GM19468 (cell line): ENCODE results near the gene KDM4F.
"Not testable (repeated sequence)": the region's sequence is repeated elsewhere in the genome, so short reads cannot be mapped to it uniquely, and the experiment has no call there.

Experiments used
- ATAC-seq: cut with Tn5 transposase; IDR thresholded peaks from one replicate; pipeline ENCODE4 v1.9.1; 2021; ENCODE audit warnings: mild to moderate bottlenecking, moderate library complexity, moderate number of reproducible peaks; ENCODE audit not compliant: unreplicated experiment; ENCODE audit errors: extremely low read depth

KDM4F gene

DNA sequence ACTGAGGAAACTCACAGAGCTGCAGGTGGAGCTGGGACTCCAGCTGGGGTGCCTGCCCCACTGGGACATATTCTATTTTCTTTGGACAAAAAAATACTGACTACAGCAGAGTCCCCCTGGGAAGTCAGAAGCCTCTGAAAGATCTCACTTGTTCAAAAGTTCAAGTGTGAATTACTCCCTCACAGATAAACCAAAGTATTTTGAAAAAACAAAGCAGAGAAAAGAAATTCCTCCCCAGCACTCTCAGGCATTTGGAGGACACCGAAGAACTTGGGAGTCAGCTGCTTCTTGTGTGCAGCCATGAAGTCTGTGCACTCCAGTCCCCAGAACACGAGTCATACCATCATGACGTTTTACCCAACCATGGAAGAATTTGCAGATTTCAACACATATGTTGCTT is at the start of gene KDM4F:
TSS of gene KDM4F (plus strand) at position 301 of the 400 bp plus-strand sequence.
- ATAC-seq = not testable (repeated sequence)

DNA sequence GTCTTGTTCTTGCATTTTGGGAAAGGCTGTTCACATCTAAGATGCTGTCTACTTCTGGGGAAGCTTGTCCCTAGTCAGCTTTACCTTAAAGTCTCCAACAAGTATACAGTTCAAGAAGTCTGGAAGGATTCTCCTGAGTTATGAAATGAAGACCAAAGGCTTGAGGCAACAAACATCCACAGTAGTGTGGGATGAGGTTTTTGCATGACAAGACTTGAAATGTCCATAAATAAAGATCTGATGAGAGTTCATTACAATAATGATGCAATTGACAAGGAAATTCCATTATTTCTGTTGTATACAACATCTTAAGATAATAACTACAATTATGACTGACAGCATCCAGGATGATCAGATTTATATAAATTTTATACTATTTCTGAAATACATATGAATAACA is 45.5 kb upstream of the KDM4F start:
- no peak for ATAC-seq

DNA sequence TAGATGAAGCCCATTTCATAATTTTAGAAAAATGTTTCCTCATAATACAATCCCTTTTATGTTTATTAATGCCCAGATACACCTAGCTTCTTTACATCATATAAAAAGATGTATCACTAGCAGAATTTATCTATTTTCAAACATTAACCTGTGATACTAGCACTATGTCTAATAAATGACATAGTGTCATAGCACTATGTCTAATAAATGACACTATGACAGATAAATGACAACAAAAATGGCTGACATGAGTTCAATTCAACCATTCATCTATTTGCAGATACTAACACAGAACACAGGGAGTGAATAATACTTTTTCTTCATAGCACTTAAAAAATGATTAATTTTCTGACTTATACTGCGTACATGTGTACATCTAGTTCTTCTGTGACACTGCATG is 43.6 kb upstream of the KDM4F start:
- ATAC-seq = no peak

DNA sequence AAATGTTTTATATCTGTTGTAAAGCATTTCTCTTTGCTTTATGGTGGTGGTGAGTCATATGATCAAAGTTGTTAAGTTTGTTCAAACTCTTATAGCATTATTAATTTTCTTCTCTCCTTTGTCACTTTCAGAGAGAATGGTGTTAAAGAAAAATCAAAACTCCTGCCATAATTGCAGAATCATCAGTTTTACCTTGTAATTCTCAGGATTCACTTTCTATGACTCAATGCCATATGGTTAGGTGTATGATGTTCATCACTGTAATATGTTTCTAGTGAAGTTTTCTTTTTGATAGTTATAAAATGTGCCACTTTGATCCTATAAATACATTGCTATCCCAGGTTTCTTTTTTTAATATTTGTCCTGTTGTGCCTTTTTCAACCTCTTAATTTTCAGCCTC is 37.8 kb upstream of the KDM4F start:
- ATAC-seq = no peak

DNA sequence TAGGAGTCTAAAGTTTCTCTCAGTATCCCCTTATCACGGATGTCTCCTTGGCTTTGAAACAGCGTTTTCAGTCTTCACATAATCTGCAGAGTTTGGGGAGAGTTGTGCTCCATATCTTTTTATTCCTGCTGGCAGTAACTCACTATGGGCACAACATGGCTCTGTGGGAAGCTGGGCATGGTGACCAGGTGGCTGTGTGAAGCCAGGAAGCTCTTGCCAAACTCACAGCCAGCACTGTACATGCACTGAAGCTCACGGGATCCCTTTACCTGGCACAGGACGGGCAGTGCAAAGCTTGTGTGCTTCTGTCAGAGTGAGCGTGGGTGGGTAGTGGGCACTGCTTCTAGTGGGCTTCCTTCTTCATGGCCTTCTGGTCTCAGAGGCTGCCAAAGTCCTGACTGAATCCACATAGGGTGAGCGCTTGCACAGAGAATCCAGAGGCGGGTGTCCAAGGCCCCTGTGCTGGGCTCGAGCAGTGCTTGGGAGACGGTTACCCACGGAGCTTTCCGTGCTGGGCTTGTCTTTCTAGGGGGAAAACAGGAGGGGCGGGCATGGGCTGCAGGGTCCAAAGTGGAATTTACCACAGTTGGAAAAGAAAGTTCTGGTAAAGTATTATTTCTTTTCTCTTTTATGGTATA is 34.9 kb upstream of the KDM4F start:
- no peak for ATAC-seq

DNA sequence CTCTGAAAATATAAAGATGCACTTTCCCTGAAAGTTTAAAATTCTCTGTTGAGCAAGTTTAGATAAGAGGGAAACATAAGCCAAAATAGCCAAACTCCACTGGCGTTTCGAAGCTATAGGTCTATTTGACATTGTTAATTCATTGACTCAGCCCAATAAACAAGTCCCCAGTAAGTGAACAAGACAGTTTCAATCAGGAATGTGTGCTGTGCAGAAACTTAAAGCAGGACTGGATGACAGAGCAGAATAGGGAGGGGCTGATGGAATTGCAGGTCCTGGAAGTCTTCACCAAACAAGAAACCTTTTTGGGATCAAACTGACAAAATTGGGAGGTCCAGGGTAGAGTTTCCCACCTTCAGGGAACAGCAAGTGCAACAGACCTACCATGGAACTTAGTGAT is 33.1 kb upstream of the KDM4F start:
- ATAC-seq = no peak

DNA sequence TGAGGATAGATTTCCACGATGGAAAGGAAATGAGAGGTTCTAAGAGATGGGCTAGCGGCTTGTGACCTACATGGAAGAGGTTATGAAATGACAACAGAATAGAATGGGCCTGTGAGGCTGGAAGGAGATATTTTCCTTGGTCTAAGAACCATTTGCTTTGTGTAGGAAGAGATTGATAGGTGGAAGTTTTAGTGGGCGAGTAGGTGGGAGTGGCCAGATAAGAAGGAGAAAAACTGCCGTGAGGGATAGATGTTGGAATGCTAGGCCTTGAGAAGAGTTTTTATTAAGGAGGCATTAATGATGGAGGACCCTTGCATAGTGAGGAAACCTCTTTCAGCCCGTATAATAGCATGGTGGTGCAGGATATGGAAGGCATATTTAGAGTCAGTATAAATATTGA is 27.8 kb upstream of the KDM4F start:
- ATAC-seq = not testable (repeated sequence)

DNA sequence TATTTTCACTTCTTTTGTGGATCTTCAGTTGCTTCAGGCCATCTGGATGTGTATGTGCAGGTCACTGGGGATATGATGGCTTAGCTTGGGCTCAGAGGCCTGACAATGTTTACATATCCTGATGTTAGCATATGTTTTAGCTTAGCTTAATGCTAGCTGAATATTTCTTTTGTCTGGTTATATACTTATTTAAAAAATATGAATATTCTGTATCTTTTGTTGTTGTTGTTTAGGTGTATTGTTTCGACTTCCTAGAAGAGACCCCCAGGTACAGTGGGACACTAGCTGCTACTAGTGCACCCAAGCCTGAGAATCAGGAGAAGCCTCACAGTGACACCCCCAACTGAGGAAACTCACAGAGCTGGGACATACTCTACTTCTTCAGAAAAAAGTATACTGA is 24.3 kb upstream of the KDM4F start, which contains the start of gene KDM4E:
TSS of gene KDM4E (plus strand) at position 301 of the 400 bp plus-strand sequence. CDS start 300 bp downstream, outside the sequence.
- no peak for ATAC-seq

DNA sequence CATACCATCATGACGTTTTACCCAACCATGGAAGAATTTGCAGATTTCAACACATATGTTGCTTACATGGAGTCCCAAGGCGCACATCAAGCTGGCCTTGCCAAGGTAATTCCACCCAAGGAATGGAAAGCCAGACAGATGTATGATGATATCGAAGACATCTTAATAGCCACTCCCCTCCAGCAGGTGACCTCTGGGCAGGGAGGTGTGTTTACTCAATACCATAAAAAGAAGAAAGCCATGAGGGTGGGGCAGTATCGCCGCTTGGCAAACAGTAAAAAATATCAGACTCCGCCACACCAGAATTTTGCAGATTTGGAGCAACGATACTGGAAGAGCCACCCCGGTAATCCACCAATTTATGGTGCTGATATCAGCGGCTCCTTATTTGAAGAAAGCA is 23.6 kb upstream of the KDM4F start:
- ATAC-seq = not testable (repeated sequence)

DNA sequence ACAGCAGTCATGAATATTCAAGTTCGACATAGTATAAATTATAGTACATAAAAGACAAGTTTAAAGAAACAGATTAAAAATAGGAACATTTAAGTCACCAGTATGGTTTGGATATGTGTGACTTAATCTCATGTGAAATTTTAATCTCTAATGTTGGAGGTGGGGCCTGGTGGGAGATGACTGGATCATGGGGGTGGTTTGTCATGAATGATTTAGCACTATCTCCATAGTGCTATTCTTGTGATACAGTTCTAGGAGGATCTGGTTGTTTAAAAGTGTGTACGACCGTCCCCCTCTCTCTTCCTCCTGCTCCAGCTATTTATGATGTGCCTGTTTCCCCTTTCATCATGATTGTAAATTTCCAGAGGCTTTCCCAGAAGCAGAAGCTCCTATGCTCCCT is 20.9 kb upstream of the KDM4F start:
- ATAC-seq = no peak

DNA sequence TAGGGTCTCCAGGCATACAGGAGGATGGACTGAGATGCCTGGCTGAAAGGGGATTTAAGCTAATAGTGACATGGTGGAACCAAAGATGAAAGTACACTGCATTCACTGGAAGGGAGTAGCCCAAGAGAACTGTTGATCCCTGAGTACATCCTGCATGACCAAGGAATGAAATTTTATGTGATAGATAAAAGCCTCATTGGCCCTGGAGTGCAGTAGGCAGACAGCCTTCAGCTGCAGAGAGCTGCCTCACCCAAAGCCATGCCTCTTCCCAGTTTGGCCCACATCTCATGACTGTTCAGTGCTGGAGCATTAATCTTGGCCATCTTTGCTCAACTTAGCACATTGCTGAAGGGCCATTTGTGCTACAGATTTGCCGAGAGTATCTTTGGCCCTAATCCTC is 16.2 kb upstream of the KDM4F start:
- ATAC-seq = no peak

DNA sequence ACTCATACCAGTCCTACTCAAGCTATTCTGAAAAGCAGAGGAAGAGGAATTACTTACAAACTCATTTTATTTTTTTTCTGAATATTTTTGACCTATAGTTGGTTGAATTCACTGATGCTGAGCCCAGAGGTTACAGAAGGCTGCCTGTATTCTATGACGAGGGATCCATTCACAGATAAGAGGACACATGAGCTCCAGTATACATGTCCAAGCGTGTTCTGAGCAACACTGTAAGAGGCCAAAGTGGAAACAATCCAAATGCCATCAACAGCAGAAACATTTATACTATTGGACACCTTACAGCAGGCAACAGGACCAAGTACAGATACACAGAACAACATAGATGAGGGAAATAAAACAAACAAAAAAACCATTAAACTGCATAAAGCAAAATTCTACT is 13.9 kb upstream of the KDM4F start:
- no peak for ATAC-seq

DNA sequence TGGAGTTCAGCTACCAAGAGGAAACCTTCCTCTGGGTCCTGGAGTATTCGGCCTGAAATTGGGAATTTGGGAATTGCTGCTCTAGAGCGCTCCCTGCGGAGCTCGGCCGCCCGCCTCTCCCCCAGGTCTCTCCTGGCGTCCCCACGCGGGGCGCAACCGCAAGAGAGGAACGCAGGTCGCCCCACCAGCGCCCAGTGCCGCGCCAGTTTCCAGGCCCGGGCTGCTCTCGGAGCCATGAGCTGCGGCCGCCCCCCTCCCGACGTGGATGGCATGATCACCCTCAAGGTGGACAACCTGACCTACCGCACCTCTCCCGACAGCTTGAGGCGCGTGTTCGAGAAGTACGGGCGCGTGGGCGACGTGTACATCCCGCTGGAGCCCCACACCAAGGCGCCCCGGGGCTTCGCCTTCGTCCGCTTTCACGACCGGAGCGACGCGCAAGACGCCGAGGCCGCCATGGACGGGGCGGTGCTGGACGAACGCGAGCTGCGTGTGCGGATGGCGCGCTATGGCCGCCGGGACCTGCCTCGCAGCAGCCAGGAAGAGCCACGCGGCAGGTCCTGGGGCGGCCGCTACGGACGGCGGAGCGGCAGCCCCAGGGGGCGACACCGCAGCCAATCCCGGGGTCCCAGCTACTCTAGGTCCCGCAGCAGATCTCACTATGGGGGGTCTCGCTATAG is 11.7 kb upstream of the KDM4F start:
- ATAC-seq = not testable (repeated sequence)

DNA sequence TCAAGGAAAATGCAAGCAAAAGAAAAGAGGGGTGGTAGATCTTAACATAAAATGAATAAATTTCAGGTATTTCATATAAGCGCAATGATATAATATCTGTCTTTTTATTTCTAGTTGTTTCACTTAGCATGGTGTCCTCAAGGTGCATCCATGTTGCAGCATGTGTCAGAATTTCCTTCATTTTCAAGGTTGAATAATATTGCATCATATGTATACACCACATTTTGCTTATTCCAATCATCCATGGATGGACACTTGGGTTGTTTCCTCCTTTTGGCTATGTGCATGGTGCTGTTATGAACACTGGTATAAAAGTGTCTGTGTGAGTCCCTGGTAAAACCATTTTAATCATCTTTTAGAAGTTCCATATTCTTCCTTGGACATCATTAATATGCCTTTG is 7.0 kb upstream of the KDM4F start:
- ATAC-seq = no peak

DNA sequence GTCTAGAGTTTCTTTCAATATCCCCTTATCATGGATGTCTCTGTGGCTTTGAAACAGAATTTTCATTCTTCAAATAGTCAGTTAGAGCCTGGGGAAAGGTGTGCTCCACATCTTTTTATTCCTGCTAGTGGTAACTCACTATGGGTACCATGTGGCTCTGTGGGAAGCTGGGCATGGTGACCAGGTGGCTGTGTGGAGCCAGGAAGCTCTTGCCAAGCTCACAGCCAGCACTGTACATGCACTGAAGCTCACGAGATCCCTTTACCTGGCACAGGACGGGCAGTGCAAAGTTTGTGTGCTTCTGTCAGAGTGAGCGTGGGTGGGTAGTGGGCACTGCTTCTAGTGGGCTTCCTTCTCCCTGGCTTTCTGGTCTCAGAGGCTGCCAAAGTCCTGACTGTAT is 6.3 kb upstream of the KDM4F start:
- ATAC-seq = no peak

DNA sequence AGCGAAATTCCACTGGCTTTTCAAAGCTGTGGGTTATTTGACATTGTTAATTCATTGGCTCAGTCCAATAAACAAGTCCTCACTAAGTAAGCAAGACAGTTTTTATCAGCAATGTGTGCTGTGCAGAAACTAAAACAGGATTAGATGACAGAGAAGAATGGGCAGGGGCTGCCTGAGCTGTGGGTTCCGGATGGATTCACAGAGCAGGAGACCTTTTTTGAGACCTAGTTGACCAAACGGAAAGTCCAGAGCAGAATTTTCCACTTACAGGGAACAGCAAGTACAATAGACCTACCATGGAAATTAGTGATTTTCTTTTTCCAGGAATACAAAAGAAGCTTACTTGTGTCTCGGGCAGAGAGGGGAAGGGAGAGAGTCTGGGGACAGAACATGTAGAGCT is 5.2 kb upstream of the KDM4F start:
- no peak for ATAC-seq

DNA sequence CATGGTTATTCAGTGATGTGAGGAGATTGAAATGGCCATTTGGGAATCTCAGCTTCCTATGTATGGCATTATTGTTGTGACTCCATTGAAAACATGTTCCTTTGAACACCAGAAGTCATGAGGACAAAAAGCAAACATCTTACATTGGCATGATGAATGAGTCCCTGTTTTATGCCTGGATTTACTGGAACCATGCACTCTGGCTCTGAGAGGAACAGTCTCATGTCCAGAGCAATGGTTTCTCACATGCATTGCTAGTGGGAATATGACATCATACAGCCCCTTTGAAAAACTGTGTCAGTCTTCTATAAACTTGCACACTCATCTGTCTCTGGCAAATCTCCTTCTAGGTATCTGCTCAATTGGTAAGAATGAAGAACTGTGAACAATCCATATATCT is 3.4 kb upstream of the KDM4F start:
- ATAC-seq = no peak

DNA sequence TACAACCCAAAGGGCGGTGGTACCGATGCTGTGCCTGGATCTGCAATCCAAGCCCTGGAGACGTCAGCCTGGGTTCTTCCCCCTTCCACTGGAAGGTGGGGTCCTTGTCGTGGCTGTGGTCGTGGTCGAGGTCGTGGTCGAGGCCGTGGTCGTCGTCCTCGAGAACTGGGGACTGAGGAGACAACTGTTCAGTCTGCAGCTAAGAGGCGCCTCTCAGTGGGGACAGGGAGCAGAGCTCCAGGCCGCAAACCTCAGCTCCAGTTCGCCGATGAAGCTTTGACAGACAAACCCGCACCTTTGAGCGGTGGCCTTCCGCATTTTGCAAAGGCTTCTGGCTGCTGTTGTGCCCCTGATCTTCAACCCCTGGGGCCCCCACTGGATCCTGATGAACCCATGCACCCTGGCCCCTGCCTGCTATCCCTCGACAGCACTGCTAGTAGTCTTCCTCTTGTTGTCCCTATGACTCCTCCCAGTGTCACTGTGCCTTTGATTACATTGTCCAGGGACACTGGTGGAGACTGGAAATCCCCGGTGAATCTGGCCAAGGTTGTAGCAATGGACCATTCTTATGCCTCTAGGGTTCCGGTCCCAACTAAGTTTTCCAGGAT is 1.5 kb downstream of the KDM4F start:
- no peak for ATAC-seq

DNA sequence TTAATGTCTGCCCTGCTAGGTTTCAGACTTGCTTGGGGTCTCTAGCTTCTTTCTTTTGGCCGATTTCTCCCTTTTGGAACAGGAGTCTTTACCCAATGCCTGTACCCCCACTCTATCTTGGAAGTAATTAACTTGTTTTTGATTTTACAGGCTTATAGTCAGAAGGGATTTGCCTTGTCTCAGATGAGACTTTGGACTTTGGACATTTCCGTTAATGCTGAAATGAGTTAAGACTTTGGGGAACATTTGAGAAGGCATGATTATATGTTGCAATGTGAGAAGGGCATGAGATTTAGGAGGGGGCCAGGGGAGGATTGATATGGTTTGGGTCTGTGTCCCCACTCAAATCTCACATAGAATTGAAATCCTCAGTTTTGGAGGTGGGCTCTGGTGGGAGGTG is 5.1 kb downstream of the KDM4F start:
- no peak for ATAC-seq

DNA sequence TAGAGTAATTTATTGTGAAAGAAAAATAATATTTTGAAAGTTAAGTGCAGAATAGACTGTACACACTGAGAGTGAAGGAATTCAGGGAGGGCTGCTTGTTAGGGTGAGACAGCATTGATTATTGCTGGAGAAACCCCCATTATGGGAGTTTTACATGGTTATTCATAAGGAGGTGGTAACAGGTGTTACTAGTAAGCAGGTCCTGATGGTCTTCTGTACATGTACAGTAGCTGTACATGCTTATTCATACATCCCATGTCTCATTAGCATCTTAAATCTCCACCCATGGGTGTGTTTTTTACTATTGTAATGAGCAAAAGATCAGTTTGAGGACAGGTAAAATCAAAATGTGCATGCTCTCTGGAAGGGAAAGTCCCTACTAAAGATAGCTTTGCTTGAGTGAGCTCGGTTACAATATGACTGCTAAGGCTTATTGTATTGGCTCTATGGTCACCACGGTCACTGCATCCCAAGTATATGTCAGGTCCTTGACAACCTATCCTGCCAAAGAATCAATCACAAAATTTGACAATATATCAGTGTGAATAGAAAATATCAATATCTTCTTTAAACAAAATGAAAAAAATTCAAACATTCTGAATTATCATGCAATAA is 6.2 kb downstream of the KDM4F start:
- ATAC-seq = peak; percentile 69

DNA sequence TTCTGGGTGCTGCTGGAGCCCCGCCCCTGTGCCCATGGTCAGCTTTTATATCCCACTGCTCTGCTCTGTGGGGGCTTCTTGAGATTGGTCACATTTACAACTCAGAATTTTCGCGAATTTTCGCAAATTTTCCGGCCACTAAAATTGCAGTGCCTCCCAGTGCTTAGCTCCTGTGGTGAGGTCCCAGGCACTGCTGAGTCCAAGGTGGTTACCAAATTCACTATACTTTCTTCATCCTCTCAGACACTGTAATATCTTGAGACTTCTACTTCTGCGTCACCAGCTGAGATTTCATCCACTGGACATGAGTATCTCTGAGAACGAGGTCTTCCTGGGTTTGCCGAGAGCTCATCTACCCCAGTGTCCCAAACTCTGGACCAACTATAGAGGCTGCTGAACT is 8.7 kb downstream of the KDM4F start:
- no peak for ATAC-seq
